ENCODE results near the gene PIGK. TPM values are rescaled to one million over a fixed set of nuclear protein-coding genes. Genes with fewer than 3 reads are reported as not detected.

Gene PIGK
- total and polyA plus RNA-seq, 2 donors (not counting 1 experiment from before 2014, with no cell fraction given): 3.1 to 14.9 TPM

GRCh38 chr1:77143529-77144121 lies 75.6 kb downstream of the PIGK start:
- ChIA-PET POLR2A (no interaction called here), CTCF (interaction anchor here (1.6 to 1.7 kb wide), 2 partner anchors 989 to 1152 kb away, joined by 6 to 9 read pairs; no protein-coding TSS in a partner anchor)
- H3K4me3 ChIP-seq (ENCODE audit: control extremely low read depth in 1 of 5, extremely low read depth in 1 of 5, insufficient read depth in 1 of 5, low read depth in 2 of 5, low read length in 4 of 5): no peak overlapping the region
- H3K9ac ChIP-seq (ENCODE audit: low read length): no peak overlapping the region
- Mint-ChIP-seq H3K27me3 (no peaks in the 10 kb centered on the region), H3K9me3 (ENCODE audit: insufficient read depth) (no peaks in the 10 kb centered on the region), H3K4me3 (no peak overlapping the region), H3K4me1 (no peaks in the 10 kb centered on the region), H3K27ac (no peak overlapping the region)
- no peaks in the 10 kb centered on the region for H3K79me2 ChIP-seq (ENCODE audit: control insufficient read depth, insufficient read depth, low read length)
- no peak overlapping the region for H3K4me2 ChIP-seq (replicated peaks; ENCODE audit: low read depth, low read length, poor library complexity, severe bottlenecking)
- H3K27me3 ChIP-seq (replicated peaks in 1 of 4; ENCODE audit: control extremely low read depth in 1 of 4, control insufficient read depth in 3 of 4, insufficient read depth in 4 of 4, low read length in 3 of 4): no peaks in the 10 kb centered on the region
- intact Hi-C loops (cut with micrococcal nuclease): no loop called here
- no peaks in the 10 kb centered on the region for H3K4me1 ChIP-seq (ENCODE audit: control insufficient read depth in 2 of 2, insufficient read depth in 2 of 2, low read length in 2 of 2)
- H3K36me3 ChIP-seq (replicated peaks in 1 of 2; ENCODE audit: control extremely low read depth in 1 of 2, control insufficient read depth in 1 of 2, extremely low read depth in 1 of 2, insufficient read depth in 2 of 2, low read length in 1 of 2): no peaks in the 10 kb centered on the region
- DNase-seq (peak; percentile 12), ATAC-seq (ENCODE audit: low read depth) (no peak)
- no peaks in the 10 kb centered on the region for H3K9me3 ChIP-seq (ENCODE audit: control extremely low read depth in 1 of 3, control insufficient read depth in 2 of 3, insufficient read depth in 1 of 3, low read length in 2 of 3)
- no peak overlapping the region for H3K27ac ChIP-seq (ENCODE audit: low read length in 2 of 2)
- H4K20me1 ChIP-seq (ENCODE audit: control insufficient read depth, insufficient read depth, low read length, poor library complexity, severe bottlenecking): no peaks in the 10 kb centered on the region
- TF ChIP-seq, protein P1, sequence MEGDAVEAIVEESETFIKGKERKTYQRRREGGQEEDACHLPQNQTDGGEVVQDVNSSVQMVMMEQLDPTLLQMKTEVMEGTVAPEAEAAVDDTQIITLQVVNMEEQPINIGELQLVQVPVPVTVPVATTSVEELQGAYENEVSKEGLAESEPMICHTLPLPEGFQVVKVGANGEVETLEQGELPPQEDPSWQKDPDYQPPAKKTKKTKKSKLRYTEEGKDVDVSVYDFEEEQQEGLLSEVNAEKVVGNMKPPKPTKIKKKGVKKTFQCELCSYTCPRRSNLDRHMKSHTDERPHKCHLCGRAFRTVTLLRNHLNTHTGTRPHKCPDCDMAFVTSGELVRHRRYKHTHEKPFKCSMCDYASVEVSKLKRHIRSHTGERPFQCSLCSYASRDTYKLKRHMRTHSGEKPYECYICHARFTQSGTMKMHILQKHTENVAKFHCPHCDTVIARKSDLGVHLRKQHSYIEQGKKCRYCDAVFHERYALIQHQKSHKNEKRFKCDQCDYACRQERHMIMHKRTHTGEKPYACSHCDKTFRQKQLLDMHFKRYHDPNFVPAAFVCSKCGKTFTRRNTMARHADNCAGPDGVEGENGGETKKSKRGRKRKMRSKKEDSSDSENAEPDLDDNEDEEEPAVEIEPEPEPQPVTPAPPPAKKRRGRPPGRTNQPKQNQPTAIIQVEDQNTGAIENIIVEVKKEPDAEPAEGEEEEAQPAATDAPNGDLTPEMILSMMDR (IDR thresholded peaks at IDR 0.05): peak; percentile 69
- no peak for TF ChIP-seq EZH2 (IDR thresholded peaks at IDR 0.05; ENCODE audit: borderline replicate concordance, insufficient read depth, low read depth, low read length, poor library complexity, severe bottlenecking)
- H2AFZ ChIP-seq (ENCODE audit: insufficient read depth, low read depth, low read length, poor library complexity, severe bottlenecking): no peak overlapping the region
- no CpG with 5 or more reads among the region's 2 CpGs for WGBS (ENCODE audit: insufficient coverage)

DNA sequence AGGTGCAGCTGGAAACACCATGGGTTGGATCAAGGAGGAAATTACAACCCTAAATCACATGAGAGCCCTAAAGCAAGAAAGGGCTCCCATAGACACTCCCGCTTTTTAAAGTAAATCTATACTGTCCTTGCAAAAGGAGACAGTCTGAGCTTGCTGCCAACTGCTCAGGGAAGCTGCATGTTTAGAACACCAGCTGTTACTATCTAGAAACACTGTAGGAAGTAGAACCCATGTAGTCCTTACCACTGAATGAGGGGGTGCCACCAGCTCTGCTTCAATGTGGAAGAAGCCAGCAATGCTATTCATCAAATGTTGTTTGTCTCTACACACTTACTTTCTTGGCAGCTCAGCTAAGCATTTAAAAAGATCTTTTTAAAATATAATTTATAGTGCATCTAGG lies 79.8 kb downstream of the PIGK start:
- Mint-ChIP-seq H3K27me3 (no peaks in the 10 kb centered on the region), H3K4me1 (no peaks in the 10 kb centered on the region), H3K4me3 (no peak overlapping the region), H3K9me3 (ENCODE audit: insufficient read depth) (no peaks in the 10 kb centered on the region), H3K27ac (no peak overlapping the region)
- no peaks in the 10 kb centered on the region for H3K9me3 ChIP-seq (ENCODE audit: control extremely low read depth in 1 of 3, control insufficient read depth in 2 of 3, insufficient read depth in 1 of 3, low read length in 2 of 3)
- no peak overlapping the region for H3K27ac ChIP-seq (ENCODE audit: low read length in 2 of 2)
- no peaks in the 10 kb centered on the region for H4K20me1 ChIP-seq (ENCODE audit: control insufficient read depth, insufficient read depth, low read length, poor library complexity, severe bottlenecking)
- no peaks in the 10 kb centered on the region for H3K4me1 ChIP-seq (ENCODE audit: control insufficient read depth in 2 of 2, insufficient read depth in 2 of 2, low read length in 2 of 2)
- H3K4me3 ChIP-seq (ENCODE audit: control extremely low read depth in 1 of 5, extremely low read depth in 1 of 5, insufficient read depth in 1 of 5, low read depth in 2 of 5, low read length in 4 of 5): no peak overlapping the region
- TF ChIP-seq EZH2 (IDR thresholded peaks at IDR 0.05; ENCODE audit: borderline replicate concordance, insufficient read depth, low read depth, low read length, poor library complexity, severe bottlenecking): no peak
- H3K4me2 ChIP-seq (replicated peaks; ENCODE audit: low read depth, low read length, poor library complexity, severe bottlenecking): no peak overlapping the region
- no peak for DNase-seq
- no peaks in the 10 kb centered on the region for H3K27me3 ChIP-seq (replicated peaks in 1 of 4; ENCODE audit: control extremely low read depth in 1 of 4, control insufficient read depth in 3 of 4, insufficient read depth in 4 of 4, low read length in 3 of 4)
- H3K9ac ChIP-seq (ENCODE audit: low read length): no peak overlapping the region
- WGBS (ENCODE audit: insufficient coverage): no CpG with 5 or more reads among the region's 1 CpG
- intact Hi-C loops (cut with micrococcal nuclease): no loop called here
- no peaks in the 10 kb centered on the region for H3K36me3 ChIP-seq (replicated peaks in 1 of 2; ENCODE audit: control extremely low read depth in 1 of 2, control insufficient read depth in 1 of 2, extremely low read depth in 1 of 2, insufficient read depth in 2 of 2, low read length in 1 of 2)
- ChIA-PET CTCF (no interaction called here), POLR2A (no interaction called here)
- no peak for ATAC-seq (ENCODE audit: low read depth)
- no peak overlapping the region for H2AFZ ChIP-seq (ENCODE audit: insufficient read depth, low read depth, low read length, poor library complexity, severe bottlenecking)
- H3K79me2 ChIP-seq (ENCODE audit: control insufficient read depth, insufficient read depth, low read length): no peaks in the 10 kb centered on the region

All from B cell (primary cell).